ENCODE measurements around the gene NSUN6. TPM values are rescaled to one million over a fixed set of nuclear protein-coding genes. Genes with fewer than 3 reads are reported as not detected.

The NSUN6 gene
- total RNA-seq, 2 experiments from 2014 or later = 23.2 to 27.2 TPM

GRCh38 chr10:18577823-18578685 lies 73.3 kb downstream of the NSUN6 start:
- ChIA-PET CTCF (ENCODE audit: unreplicated experiment) (no interaction called here), POLR2A (interaction anchor here (0.7 to 0.8 kb wide), 2 partner anchors 100 to 449 kb away, joined by 4 read pairs; no protein-coding TSS in a partner anchor)
- no peak for TF ChIP-seq CTCF (conservative IDR thresholded peaks at IDR 0.05; ENCODE audit: low read length)
- TF ChIP-seq EZH2phosphoT487 (IDR thresholded peaks at IDR 0.05; ENCODE audit: borderline replicate concordance, low read depth, low read length) = no peak
- Histone ChIP-seq H2AFZ (ENCODE audit: low read length) (no peak overlapping the region), H3K27ac (ENCODE audit: low read depth, low read length, poor library complexity, severe bottlenecking) (no peak overlapping the region), H3K4me1 (ENCODE audit: insufficient read depth, low read length, poor library complexity, severe bottlenecking) (no peaks in the 10 kb centered on the region), H3K79me2 (ENCODE audit: insufficient read depth, low read depth, low read length) (no peaks in the 10 kb centered on the region), H3K4me2 (ENCODE audit: low read length) (no peak overlapping the region), H3K9me2 (ENCODE audit: insufficient read depth, low read length) (no peaks in the 10 kb centered on the region), H3K9me3 (ENCODE audit: low read length) (no peaks in the 10 kb centered on the region), H3K36me3 (ENCODE audit: insufficient read depth, low read length) (peaks cover 57% of the 10 kb centered on the region), H3K4me3 (ENCODE audit: low read depth, low read length, poor library complexity, severe bottlenecking) (no peak overlapping the region), H4K20me1 (ENCODE audit: insufficient read depth, low read length) (no peaks in the 10 kb centered on the region)
- BruUV-seq (replicated peaks) = no TSS peak
- intact Hi-C loops (cut with micrococcal nuclease; ENCODE audit: unreplicated experiment) = no loop called here
- DNase-seq (ENCODE audit: low spot score) = no peak

- Histone ChIP-seq H3K4me2 (ENCODE audit: low read length) (no peak overlapping the region), H3K79me2 (ENCODE audit: insufficient read depth, low read depth, low read length) (no peaks in the 10 kb centered on the region), H3K27ac (ENCODE audit: low read depth, low read length, poor library complexity, severe bottlenecking) (no peak overlapping the region), H3K4me3 (ENCODE audit: low read depth, low read length, poor library complexity, severe bottlenecking) (no peak overlapping the region), H3K36me3 (ENCODE audit: insufficient read depth, low read length) (peaks cover 47% of the 10 kb centered on the region), H3K4me1 (ENCODE audit: insufficient read depth, low read length, poor library complexity, severe bottlenecking) (no peaks in the 10 kb centered on the region), H4K20me1 (ENCODE audit: insufficient read depth, low read length) (no peaks in the 10 kb centered on the region), H3K9me3 (ENCODE audit: low read length) (peaks cover 11% of the 10 kb centered on the region; the same call in 1 of the 2 replicates), H2AFZ (ENCODE audit: low read length) (no peak overlapping the region), H3K9me2 (ENCODE audit: insufficient read depth, low read length) (no peaks in the 10 kb centered on the region)
- POLR2A ChIA-PET = no interaction called here
- BruUV-seq (replicated peaks) = no TSS peak
- intact Hi-C loops (cut with micrococcal nuclease; ENCODE audit: unreplicated experiment) = no loop called here
- DNase-seq (ENCODE audit: low spot score) = no peak
- TF ChIP-seq EZH2phosphoT487 (IDR thresholded peaks at IDR 0.05; ENCODE audit: borderline replicate concordance, low read depth, low read length) (no peak), CTCF (conservative IDR thresholded peaks at IDR 0.05; ENCODE audit: low read length) (no peak)
- CTCF ChIA-PET (ENCODE audit: unreplicated experiment) = no interaction called here
Observed at GRCh38 chr10:18576586-18576985, 74.8 kb downstream of the NSUN6 start.

- intact Hi-C loops (cut with micrococcal nuclease; ENCODE audit: unreplicated experiment) = no loop called here
- no peak for DNase-seq (ENCODE audit: low spot score)
- H3K4me3 ChIP-seq (ENCODE audit: low read depth, low read length, poor library complexity, severe bottlenecking) = no peak overlapping the region
- H3K79me2 ChIP-seq (ENCODE audit: insufficient read depth, low read depth, low read length) = no peaks in the 10 kb centered on the region
- no TSS peak for BruUV-seq (replicated peaks)
- no peaks in the 10 kb centered on the region for H3K4me1 ChIP-seq (ENCODE audit: insufficient read depth, low read length, poor library complexity, severe bottlenecking)
- peaks cover 25% of the 10 kb centered on the region for H3K9me3 ChIP-seq (ENCODE audit: low read length)
- ChIA-PET POLR2A (no interaction called here), CTCF (ENCODE audit: unreplicated experiment) (no interaction called here)
- H3K9me2 ChIP-seq (ENCODE audit: insufficient read depth, low read length) = no peaks in the 10 kb centered on the region
- H3K27ac ChIP-seq (ENCODE audit: low read depth, low read length, poor library complexity, severe bottlenecking) = no peak overlapping the region
- peaks cover 14% of the 10 kb centered on the region for H3K36me3 ChIP-seq (ENCODE audit: insufficient read depth, low read length)
- no peak overlapping the region for H3K4me2 ChIP-seq (ENCODE audit: low read length)
- H2AFZ ChIP-seq (ENCODE audit: low read length) = no peak overlapping the region
- TF ChIP-seq CTCF (conservative IDR thresholded peaks at IDR 0.05; ENCODE audit: low read length) (no peak), EZH2phosphoT487 (IDR thresholded peaks at IDR 0.05; ENCODE audit: borderline replicate concordance, low read depth, low read length) (no peak)
- H4K20me1 ChIP-seq (ENCODE audit: insufficient read depth, low read length) = no peaks in the 10 kb centered on the region
Observed at GRCh38 chr10:18572959-18573561, 78.3 kb downstream of the NSUN6 start.

All from OCI-LY7 (cell line).